ENCODE data around the gene SLC9A8. TPM values are rescaled to one million over a fixed set of nuclear protein-coding genes. Genes with fewer than 3 reads are reported as not detected.

The SLC9A8 gene
- total RNA-seq, 6 experiments from 2014 or later, result 7.1 to 8.0 (median 7.4) TPM

DNA sequence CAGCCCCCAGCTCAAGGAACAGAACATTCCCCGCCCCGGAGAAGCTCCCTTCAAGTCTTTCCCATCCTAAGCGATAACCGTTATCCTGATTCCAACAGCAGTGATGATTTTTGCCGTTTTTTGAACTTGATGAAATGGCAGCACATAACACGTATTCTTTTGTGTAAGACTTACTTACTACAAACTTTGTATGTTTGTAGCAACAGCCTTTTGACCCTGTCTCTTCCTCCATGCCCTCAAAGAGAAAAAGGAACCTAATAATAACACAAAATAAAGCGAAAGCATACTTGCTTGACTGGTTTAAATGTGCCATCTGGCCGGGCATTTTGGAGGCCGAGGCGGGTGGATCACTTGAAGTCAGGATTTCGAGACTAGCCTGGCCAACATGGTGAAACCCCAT lies 26.4 kb upstream of the SLC9A8 start:
- Mint-ChIP-seq H3K27ac (no peak overlapping the region), H3K4me1 (ENCODE audit: low read depth) (peaks cover 26% of the 10 kb centered on the region), H3K36me3 (ENCODE audit: low read depth) (no peaks in the 10 kb centered on the region), H3K27me3 (ENCODE audit: insufficient read depth) (peaks cover 2% of the 10 kb centered on the region), H3K4me3 (no peak overlapping the region), H3K9me3 (no peaks in the 10 kb centered on the region)
- TF ChIP-seq, protein P1, sequence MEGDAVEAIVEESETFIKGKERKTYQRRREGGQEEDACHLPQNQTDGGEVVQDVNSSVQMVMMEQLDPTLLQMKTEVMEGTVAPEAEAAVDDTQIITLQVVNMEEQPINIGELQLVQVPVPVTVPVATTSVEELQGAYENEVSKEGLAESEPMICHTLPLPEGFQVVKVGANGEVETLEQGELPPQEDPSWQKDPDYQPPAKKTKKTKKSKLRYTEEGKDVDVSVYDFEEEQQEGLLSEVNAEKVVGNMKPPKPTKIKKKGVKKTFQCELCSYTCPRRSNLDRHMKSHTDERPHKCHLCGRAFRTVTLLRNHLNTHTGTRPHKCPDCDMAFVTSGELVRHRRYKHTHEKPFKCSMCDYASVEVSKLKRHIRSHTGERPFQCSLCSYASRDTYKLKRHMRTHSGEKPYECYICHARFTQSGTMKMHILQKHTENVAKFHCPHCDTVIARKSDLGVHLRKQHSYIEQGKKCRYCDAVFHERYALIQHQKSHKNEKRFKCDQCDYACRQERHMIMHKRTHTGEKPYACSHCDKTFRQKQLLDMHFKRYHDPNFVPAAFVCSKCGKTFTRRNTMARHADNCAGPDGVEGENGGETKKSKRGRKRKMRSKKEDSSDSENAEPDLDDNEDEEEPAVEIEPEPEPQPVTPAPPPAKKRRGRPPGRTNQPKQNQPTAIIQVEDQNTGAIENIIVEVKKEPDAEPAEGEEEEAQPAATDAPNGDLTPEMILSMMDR (IDR thresholded peaks at IDR 0.05), result no peak
- no peak for DNase-seq

DNA sequence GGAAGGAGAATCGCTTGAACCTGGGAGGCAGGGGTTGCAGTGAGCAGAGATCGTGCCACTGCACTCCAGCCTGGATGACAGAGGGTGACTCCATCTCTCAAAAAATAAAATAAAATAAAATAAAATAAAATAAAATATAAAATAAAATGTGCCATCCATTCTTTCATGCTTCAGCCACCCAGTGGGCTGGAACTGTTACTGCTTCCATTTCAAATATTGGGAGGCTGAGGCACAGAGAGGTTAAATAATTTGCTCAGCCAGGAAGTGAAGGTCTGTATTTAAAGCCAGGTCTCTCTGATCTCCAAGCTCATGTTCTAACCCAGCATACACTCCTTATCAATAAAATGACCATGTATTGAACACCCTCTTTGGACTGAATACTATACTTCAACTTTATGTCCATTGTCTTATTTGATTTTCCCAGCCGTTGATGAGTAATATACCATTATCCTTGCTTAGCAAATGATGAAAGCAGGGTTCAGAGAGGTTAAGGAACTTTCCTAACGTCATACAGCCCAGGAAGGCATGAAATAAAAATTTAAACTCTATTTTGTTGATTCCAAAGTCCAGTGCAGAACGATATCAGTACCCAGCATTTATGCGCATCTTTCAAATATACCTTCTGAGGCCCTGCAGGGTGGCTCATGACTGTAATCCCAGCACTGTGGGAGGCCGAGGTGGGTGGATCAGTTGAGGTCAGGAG lies 25.8 kb upstream of the SLC9A8 start:
- Mint-ChIP-seq H3K9me3 (no peaks in the 10 kb centered on the region), H3K4me1 (ENCODE audit: low read depth) (peaks cover 27% of the 10 kb centered on the region), H3K27me3 (ENCODE audit: insufficient read depth) (peaks cover 2% of the 10 kb centered on the region), H3K4me3 (no peak overlapping the region), H3K36me3 (ENCODE audit: low read depth) (no peaks in the 10 kb centered on the region), H3K27ac (no peak overlapping the region)
- no peak for DNase-seq
- TF ChIP-seq, protein P1 (IDR thresholded peaks at IDR 0.05), result peak; percentile 76

DNA sequence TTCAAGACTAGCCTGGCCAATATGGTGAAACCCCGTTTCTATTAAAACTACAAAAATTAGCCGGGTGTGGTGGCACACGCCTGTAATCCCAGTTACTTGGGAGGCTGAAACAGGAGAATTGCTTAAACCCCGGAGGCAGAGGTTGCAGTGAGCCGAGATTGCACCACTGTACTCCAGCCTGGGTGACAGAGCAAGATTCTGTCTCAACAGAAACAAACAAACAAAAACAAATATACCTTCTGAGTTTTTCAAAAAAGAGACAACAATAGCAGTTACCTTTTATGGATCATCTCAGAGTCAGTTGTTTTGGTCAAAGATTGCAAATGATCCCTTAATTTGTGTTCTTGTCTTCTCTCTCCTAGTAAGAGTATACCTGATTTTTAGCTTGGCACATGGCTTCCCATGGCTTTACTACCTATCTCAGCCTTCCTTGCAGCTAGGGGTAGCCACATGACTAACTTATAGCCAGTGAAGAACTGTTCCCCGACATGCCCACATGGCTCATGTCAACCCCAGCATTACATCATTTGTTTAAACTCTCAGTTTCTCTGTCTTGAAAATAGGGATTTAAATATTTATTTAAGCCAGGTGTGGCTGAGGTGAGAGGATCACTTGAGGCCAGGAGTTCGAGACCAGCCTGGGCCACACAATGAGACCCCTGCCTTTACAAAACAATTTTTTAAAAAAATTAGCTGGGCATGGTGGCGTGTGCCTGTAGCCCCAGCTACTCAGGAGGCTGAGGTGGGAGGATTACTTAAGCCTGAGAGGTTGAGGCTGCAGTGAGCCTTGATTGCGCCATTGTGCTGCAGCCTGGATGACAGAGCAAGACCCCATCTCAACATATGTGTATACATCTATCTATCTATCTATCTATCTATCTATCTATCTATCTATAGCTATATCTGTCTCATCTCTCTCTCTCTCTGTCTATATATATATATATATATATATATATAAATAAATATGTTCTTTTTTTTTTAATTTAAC lies 25.0 kb upstream of the SLC9A8 start:
- no peaks in the 10 kb centered on the region for H3K36me3 Mint-ChIP-seq (ENCODE audit: low read depth)
- TF ChIP-seq, protein P1 (IDR thresholded peaks at IDR 0.05), result no peak
- no peaks in the 10 kb centered on the region for H3K9me3 Mint-ChIP-seq
- H3K4me3 Mint-ChIP-seq, result no peak overlapping the region
- peaks cover 2% of the 10 kb centered on the region for H3K27me3 Mint-ChIP-seq (ENCODE audit: insufficient read depth)
- no peak overlapping the region for H3K27ac Mint-ChIP-seq
- no peak for DNase-seq
- H3K4me1 Mint-ChIP-seq (ENCODE audit: low read depth), result peaks cover 27% of the 10 kb centered on the region

DNA sequence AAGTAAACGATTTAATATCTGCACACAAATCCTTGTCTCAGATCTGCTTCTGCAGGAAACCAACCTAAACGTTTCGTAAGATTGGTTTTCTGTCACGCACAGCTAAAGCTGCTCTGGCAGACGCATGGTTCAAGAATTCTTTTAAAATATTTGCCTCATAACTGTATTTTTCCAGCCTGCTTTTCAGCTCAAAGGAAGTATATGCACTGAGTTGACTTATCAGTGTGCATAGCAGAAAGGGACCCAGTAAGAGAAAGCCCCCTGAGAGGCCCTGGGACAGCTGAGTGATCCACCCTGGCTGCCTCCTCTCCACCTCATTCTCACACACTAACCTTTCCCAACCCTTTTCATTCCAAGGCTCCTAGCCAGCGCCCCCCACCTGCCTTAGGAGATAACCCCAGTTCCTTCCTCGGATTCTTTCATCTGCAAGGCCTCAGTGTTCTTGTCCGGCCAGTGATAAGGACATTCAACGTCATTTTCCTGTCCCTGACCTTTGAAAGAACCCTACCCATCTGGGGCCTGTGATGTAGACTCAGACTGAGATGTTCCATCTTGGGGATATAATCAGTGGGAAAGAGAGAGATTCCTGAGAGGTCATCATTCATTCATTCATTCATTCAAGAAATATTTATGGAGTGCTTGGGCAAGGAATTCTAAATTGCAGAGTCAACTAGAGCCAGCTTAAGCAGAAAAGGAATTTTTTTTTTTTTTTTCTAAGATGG lies 22.4 kb upstream of the SLC9A8 start:
- Mint-ChIP-seq H3K4me1 (ENCODE audit: low read depth) (peaks cover 44% of the 10 kb centered on the region), H3K27ac (peak overlapping the region; percentile 96)

DNA sequence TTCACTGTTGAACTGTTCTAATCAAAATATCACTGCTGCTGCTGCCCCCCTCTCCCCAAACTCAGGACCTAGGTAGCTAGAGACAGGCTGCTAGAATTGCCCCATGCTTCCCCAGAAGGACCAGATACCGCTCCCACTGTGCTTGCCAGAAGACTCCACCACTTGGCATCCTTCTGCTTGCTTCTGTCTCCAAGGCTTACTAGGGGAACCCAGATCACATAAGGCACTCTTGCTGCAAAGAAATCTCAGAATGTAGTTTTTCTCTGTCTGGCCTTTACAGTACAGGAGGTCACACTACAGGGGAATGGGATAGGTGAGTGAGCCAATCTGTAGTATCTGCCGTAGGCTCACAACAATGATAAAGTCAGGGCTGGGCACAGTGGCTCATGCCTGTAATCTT lies 21.5 kb upstream of the SLC9A8 start:
- no peak for DNase-seq
- Mint-ChIP-seq H3K27ac (peak overlapping the region; percentile 96), H3K36me3 (ENCODE audit: low read depth) (no peaks in the 10 kb centered on the region), H3K4me1 (ENCODE audit: low read depth) (peaks cover 39% of the 10 kb centered on the region), H3K27me3 (ENCODE audit: insufficient read depth) (peaks cover 11% of the 10 kb centered on the region; the same call in 1 of the 2 replicates), H3K9me3 (no peaks in the 10 kb centered on the region), H3K4me3 (no peak overlapping the region)
- TF ChIP-seq, protein P1 (IDR thresholded peaks at IDR 0.05), result no peak

More for the DNA sequence above, 22.4 kb upstream of the SLC9A8 start:
- peaks cover 11% of the 10 kb centered on the region for H3K27me3 Mint-ChIP-seq (ENCODE audit: insufficient read depth)
- no peaks in the 10 kb centered on the region for H3K36me3 Mint-ChIP-seq (ENCODE audit: low read depth)
- TF ChIP-seq, protein P1 (IDR thresholded peaks at IDR 0.05), result no peak
- H3K4me3 Mint-ChIP-seq, result peak overlapping the region; percentile 38
- no peaks in the 10 kb centered on the region for H3K9me3 Mint-ChIP-seq
- peak; percentile 88 for DNase-seq

All from HFFc6 (cell line).